Keratinocyte (primary cell): ENCODE measurements around the gene HRK. TPM values are rescaled to one million over a fixed set of nuclear protein-coding genes. Genes with fewer than 3 reads are reported as not detected.

Experiments used
- DNase-seq: peaks from one replicate; pipeline ENCODE4 v3.0.0-alpha.2; 2011; ENCODE audit warnings: low read depth, missing footprints, low spot score
- FAIRE-seq: peaks from 2 replicates; lab custom pipeline; 2011; peaks lifted over from hg19 to GRCh38; lab: Jason Lieb, UNC
- H2AFZ ChIP-seq: 2 replicates; pipeline ENCODE4 v1.6.0; 2012; ENCODE audit warnings: low read length, control low read depth, inconsistent platforms; ENCODE audit not compliant: control insufficient read depth
- H3K27ac ChIP-seq: 2 replicates; pipeline ENCODE4 v1.5.1; 2011; ENCODE audit warnings: low read length; ENCODE audit not compliant: control insufficient read depth, insufficient read depth
- H3K27me3 ChIP-seq: 3 replicates; pipeline ENCODE4 v1.6.0; 2011; ENCODE audit warnings: low read length; ENCODE audit not compliant: control insufficient read depth, insufficient read depth; ENCODE audit errors: extremely low read depth
- H3K36me3 ChIP-seq, 2 experiments: 2 replicates in 1 of 2; 3 replicates in 1 of 2; pipeline ENCODE4 v1.5.1; 2011; ENCODE audit warnings: low read length in 2 of 2, mild to moderate bottlenecking in 1 of 2; ENCODE audit not compliant: control insufficient read depth in 2 of 2, insufficient read depth in 2 of 2; ENCODE audit errors: extremely low read depth in 1 of 2
- H3K4me1 ChIP-seq: 3 replicates; pipeline ENCODE4 v1.5.1; 2011; ENCODE audit warnings: low read length; ENCODE audit not compliant: control insufficient read depth, insufficient read depth; ENCODE audit errors: extremely low read depth
- H3K4me2 ChIP-seq: 3 replicates; pipeline ENCODE4 v1.6.0; 2011; ENCODE audit warnings: low read depth, low read length; ENCODE audit not compliant: control insufficient read depth, insufficient read depth; ENCODE audit errors: extremely low read depth
- H3K4me3 ChIP-seq, 3 experiments: fragments of 200-600 bp in 1 of 3; sonication (generic) in 1 of 3; 2 replicates in 2 of 3; 3 replicates in 1 of 3; pipeline ENCODE4 v1.5.1; 2011 to 2016; ENCODE audit warnings: low read length in 3 of 3, mild to moderate bottlenecking in 3 of 3, control low read depth in 2 of 3, inconsistent platforms in 1 of 3, low read depth in 1 of 3, mixed read lengths in 1 of 3, mixed run types in 1 of 3, moderate library complexity in 1 of 3; ENCODE audit not compliant: control insufficient read depth in 2 of 3, insufficient read depth in 2 of 3; ENCODE audit errors: extremely low read depth in 1 of 3
- H3K79me2 ChIP-seq: 2 replicates; pipeline ENCODE4 v1.6.0; 2012; ENCODE audit warnings: low read length; ENCODE audit not compliant: control insufficient read depth, insufficient read depth
- H3K9ac ChIP-seq: 3 replicates; pipeline ENCODE4 v1.6.0; 2011; ENCODE audit warnings: low read length; ENCODE audit not compliant: control insufficient read depth, insufficient read depth; ENCODE audit errors: extremely low read depth
- H3K9me1 ChIP-seq: 3 replicates; pipeline ENCODE4 v1.6.0; 2011; ENCODE audit warnings: low read length; ENCODE audit not compliant: control insufficient read depth, insufficient read depth; ENCODE audit errors: extremely low read depth
- H3K9me3 ChIP-seq: 2 replicates; pipeline ENCODE4 v1.5.1; 2012; ENCODE audit warnings: low read depth, low read length; ENCODE audit not compliant: control insufficient read depth
- H4K20me1 ChIP-seq: 3 replicates; pipeline ENCODE4 v1.6.0; 2011; ENCODE audit warnings: low read length; ENCODE audit not compliant: control insufficient read depth, insufficient read depth; ENCODE audit errors: extremely low read depth
- EZH2 ChIP-seq: IDR thresholded peaks from one replicate; pipeline ENCODE4 v1.6.1; 2012; ENCODE audit warnings: inconsistent platforms, mild to moderate bottlenecking, low read length, moderate library complexity
- dilution Hi-C: fragments of 300-500 bp; cut with MboI; formaldehyde crosslinking; loops from one replicate; pipeline ENCODE4 v1.7.0; 2020; ENCODE audit warnings: low sequenced_read_pairs; ENCODE audit not compliant: extremely low pct_ligation_motif_present
- polyA plus RNA-seq, 5 experiments: library from polyadenylated mRNA; depleted of rRNA in 3 of 5; stranded (reverse) in 3 of 5; stranded (forward) in 1 of 5; unstranded in 1 of 5; fragments of >200 nt; gene quantifications; 1 replicate in 1 of 5; 2 replicates in 3 of 5; 3 replicates in 1 of 5; pipeline versions ENCODE4 v1.2.1 to v1.2.3, GENCODE V29; 2011 to 2012; ENCODE audit warnings: missing spikeins in 2 of 5, low read depth in 1 of 5, low replicate concordance in 1 of 5
- TF ChIP-seq, protein P1 (sequence below), 3 experiments: IDR thresholded peaks in 1 of 3; conservative IDR thresholded peaks in 1 of 3; optimal IDR thresholded peaks in 1 of 3; 2 replicates in 2 of 3; 3 replicates in 1 of 3; pipeline versions ENCODE3 to v1.5.1; 2011; ENCODE audit warnings: low read length in 3 of 3, mild to moderate bottlenecking in 3 of 3, moderate library complexity in 2 of 3, control low read depth in 1 of 3, inconsistent platforms in 1 of 3; ENCODE audit not compliant: insufficient read depth in 2 of 3; ENCODE audit errors: extremely low read depth in 1 of 3

The HRK gene
- polyA plus RNA-seq, 1 donor (not counting 4 experiments of a cell fraction or from before 2014, with no cell fraction given) = 0.01 TPM

DNA sequence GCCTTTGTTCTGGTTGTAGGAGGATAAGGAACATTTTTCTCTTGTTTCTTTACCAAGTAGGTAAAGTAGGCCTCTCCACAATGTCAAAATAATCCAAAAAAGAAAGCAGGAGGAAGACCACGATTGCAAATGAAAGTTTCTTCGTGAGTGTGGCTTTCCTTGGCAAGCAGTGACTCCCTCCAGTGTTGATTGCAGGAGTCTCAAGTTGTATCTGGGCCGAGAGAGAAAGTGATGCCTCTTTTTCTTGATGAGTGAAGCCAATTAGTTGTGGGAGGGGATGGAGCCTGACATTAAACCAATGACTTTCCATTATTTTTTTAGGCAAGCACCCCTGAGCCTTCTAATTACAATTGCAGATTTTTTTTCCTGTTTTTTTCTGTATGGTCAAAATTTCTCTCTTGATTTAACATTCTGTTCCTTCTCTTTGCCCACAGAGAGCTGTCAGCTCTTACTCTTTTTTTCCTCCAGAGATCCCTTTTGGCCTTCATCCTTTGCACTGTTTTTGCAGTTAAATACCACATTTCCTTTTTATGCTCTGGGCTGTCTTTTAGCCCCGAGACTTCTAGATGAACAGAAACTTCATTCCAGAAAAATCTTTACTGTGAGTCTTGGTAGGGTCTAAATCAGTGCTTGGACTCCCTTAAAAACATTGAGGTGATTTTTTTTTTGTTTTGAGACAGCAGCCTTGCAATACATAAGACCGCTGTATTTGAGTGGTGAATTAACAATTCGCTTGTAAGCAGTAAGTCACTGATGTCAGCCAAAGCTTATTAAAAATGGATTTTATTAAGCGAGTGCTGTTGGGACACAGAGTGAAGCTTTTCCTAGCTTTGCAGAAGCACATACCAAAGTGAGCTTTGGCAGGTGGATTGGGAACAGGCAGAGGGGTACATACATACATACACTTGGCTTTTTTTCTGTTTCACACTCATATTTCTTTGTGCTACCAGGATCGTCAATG lies 45.3 kb upstream of the HRK start:
- peaks cover 15% of the 10 kb centered on the region for H3K4me1 ChIP-seq
- dilution Hi-C loops = no loop called here
- no peak overlapping the region for H3K4me3 ChIP-seq
- no peak overlapping the region for H3K4me2 ChIP-seq
- FAIRE-seq (no peak), DNase-seq (no peak)
- no peak overlapping the region for H3K27ac ChIP-seq
- no peak overlapping the region for H3K9ac ChIP-seq
- no peaks in the 10 kb centered on the region for H3K9me1 ChIP-seq
- TF ChIP-seq, protein P1, sequence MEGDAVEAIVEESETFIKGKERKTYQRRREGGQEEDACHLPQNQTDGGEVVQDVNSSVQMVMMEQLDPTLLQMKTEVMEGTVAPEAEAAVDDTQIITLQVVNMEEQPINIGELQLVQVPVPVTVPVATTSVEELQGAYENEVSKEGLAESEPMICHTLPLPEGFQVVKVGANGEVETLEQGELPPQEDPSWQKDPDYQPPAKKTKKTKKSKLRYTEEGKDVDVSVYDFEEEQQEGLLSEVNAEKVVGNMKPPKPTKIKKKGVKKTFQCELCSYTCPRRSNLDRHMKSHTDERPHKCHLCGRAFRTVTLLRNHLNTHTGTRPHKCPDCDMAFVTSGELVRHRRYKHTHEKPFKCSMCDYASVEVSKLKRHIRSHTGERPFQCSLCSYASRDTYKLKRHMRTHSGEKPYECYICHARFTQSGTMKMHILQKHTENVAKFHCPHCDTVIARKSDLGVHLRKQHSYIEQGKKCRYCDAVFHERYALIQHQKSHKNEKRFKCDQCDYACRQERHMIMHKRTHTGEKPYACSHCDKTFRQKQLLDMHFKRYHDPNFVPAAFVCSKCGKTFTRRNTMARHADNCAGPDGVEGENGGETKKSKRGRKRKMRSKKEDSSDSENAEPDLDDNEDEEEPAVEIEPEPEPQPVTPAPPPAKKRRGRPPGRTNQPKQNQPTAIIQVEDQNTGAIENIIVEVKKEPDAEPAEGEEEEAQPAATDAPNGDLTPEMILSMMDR (optimal IDR thresholded peaks at IDR 0.05 in 1 of 3, IDR thresholded peaks at IDR 0.05 in 1 of 3, conservative IDR thresholded peaks at IDR 0.05 in 1 of 3; ENCODE audit: extremely low read depth in 1 of 3, insufficient read depth in 2 of 3, low read length in 3 of 3) = no peak
- TF ChIP-seq EZH2 = no peak
- H3K27me3 ChIP-seq = no peaks in the 10 kb centered on the region
- no peaks in the 10 kb centered on the region for H3K79me2 ChIP-seq
- no peaks in the 10 kb centered on the region for H4K20me1 ChIP-seq
- H2AFZ ChIP-seq = no peak overlapping the region
- no peaks in the 10 kb centered on the region for H3K9me3 ChIP-seq
- H3K36me3 ChIP-seq = peaks cover 1 to 3% of the 10 kb centered on the region in 2 experiments

DNA sequence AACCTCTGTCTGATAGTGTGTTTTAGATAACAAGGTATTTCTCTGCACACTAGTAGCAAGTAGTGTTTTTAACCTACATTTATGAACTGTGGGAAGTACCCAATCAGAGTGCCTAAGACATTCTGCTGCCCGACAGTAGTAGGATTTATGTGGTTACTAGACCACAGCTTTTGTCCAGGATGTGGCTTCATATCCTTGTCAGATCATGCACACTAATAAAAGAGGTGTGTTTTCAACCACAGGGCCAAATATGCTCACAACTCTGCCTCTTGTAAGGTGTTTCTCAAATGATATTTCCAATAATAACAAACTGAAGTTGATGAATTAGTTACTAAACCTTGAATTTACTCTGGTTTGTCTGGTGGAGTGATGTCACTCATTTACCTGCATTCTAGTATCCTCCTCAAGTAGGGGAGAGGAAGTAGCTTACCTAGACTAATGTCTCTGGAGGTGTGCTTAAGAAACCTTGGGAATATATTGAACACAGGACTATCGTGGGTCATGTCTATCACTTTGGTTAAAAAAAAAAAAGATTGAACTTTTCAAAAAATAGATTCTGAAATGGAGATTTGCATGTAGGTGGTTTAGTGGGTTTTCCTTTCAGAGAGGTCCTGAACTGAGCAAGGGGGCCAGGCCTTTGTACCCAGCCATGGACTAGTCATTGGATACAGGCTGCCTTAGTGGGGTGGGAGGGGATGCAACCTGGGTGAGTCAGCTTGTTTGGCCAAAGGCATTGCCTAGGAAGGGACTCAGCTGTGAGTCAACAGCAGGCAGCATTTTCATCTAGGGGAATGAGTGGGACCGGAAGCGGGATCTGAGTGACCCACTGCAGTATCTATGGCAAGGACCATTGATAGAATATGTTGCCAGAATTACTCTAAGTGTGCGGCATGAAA lies 43.6 kb upstream of the HRK start:
- H3K9me1 ChIP-seq = no peaks in the 10 kb centered on the region
- TF ChIP-seq EZH2 = no peak
- TF ChIP-seq, protein P1 (optimal IDR thresholded peaks at IDR 0.05 in 1 of 3, IDR thresholded peaks at IDR 0.05 in 1 of 3, conservative IDR thresholded peaks at IDR 0.05 in 1 of 3; ENCODE audit: extremely low read depth in 1 of 3, insufficient read depth in 2 of 3, low read length in 3 of 3) = no peak
- H3K9me3 ChIP-seq = no peaks in the 10 kb centered on the region
- H3K36me3 ChIP-seq = peaks cover 1 to 5% of the 10 kb centered on the region in 2 experiments
- no peak overlapping the region for H3K9ac ChIP-seq
- H3K4me1 ChIP-seq = peaks cover 15% of the 10 kb centered on the region
- DNase-seq = peak; percentile 21
- no peaks in the 10 kb centered on the region for H4K20me1 ChIP-seq
- H3K27me3 ChIP-seq = no peaks in the 10 kb centered on the region
- H3K4me3 ChIP-seq = peak overlapping the region in 1 of 3 experiments; percentile 56
- peaks cover 4% of the 10 kb centered on the region for H3K79me2 ChIP-seq
- dilution Hi-C loops = no loop called here
- H3K27ac ChIP-seq = peak overlapping the region; percentile 66
- H3K4me2 ChIP-seq = peak overlapping the region; percentile 75
- peak; percentile 89 for FAIRE-seq
- H2AFZ ChIP-seq = no peak overlapping the region
